ENCODE data around the gene FBXO30.

GRCh38 chr6:145844933-145845540 is 30.4 kb upstream of the FBXO30 start:
- TF ChIP-seq CTCF (IDR thresholded peaks at IDR 0.05; ENCODE audit: poor library complexity) (no peak), EZH2 (IDR thresholded peaks at IDR 0.05; ENCODE audit: borderline replicate concordance) (no peak), EZH2phosphoT487 (IDR thresholded peaks at IDR 0.05; ENCODE audit: low read depth, severe bottlenecking, unreplicated experiment) (no peak)
